ENCODE results near the gene CPTP.
"Not testable (repeated sequence)": the region's sequence is repeated elsewhere in the genome, so short reads cannot be mapped to it uniquely, and the experiment has no call there.

Gene CPTP

DNA sequence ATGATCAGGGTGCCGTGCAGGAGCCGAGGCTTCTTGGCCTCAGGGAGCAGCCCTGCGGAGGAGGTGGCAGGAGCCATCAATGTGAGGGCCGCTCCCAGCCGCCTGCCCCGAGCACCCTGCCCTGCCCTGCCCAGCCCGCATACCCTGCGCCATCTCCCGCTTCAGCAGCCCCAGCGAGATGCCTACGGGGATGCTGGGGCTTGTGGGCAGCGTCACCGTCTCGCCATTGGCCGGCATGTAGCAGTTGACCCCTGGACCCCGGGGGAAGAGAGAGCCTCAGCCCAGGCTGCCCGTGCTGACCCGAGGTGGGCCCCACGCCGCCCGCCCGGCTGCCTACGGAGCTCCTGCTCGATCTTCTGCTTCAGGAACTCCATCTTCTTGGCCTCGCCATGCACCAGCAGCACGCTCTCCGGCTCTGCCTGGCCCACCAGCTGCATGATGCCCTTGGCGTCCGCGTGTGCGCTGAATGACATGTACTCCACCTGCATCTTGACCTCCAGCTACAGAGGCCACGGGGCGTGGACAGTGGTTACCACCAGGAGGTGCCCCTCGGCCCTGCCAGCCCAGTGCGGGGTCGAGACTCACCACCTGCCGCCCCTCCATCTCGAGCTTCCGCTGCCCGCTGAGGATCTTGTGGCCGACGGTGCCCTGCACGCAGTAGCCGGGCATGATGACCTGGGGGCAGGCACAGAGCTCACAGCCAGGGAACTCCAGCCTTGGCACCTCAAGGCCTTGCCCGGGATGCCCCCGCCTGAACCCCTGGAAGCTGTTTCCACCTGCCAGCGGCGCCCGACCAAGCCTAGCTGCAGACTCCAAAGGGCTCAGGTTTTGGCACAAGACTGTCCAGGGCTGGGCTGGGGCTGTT is 11.9 kb upstream of the CPTP start:
- H3K36me3 ChIP-seq (ENCODE audit: insufficient read depth, low read length): peaks cover 61% of the 10 kb centered on the region
- H3K4me3 ChIP-seq (ENCODE audit: low read length): no peak overlapping the region
- H3K4me1 ChIP-seq (ENCODE audit: insufficient read depth, low read length): peaks cover 8% of the 10 kb centered on the region
- H3K27me3 ChIP-seq (ENCODE audit: insufficient read depth, low read length): no peaks in the 10 kb centered on the region
- H3K9me3 ChIP-seq (ENCODE audit: low read length): no peaks in the 10 kb centered on the region
- H2AFZ ChIP-seq (ENCODE audit: low read depth, low read length): no peak overlapping the region

DNA sequence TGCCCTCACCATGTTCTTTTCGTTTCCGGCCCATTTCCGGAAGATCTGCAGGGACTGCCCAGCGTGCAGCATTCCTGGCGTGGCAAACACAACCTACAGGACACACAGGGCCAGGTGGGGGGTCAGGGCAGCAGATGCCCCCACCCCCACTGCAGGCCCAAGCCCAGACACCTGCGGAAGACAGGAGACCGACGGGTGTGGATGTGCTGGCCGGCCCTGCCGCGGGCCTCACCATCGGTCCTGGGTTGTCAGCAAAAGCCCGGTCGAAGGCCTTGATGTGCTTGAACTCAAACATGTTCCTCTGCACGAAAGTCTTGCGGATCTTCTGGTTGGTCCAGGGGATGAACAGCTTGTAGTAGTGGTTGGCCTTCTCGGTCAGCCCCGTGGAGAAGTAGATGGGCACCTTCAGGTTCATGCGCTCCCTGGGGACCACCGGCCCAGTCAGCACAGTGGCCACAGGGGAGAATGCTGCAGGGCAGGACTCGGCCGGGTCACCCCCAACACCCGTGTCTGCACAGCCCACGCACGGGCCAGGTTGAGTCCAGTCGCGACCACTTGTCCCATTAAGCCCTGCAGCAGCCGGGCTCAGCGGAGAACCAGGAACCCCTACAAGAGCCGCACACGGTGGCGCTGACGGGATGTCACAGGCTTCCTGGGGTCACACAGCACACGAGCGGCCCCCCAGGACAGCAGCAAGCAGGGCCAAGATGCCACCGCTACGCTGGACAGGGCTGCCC is 10.9 kb upstream of the CPTP start:
- Histone ChIP-seq H3K4me1 (ENCODE audit: insufficient read depth, low read length) (peaks cover 8% of the 10 kb centered on the region), H3K36me3 (ENCODE audit: insufficient read depth, low read length) (peaks cover 61% of the 10 kb centered on the region), H3K9me3 (ENCODE audit: low read length) (no peaks in the 10 kb centered on the region)

DNA sequence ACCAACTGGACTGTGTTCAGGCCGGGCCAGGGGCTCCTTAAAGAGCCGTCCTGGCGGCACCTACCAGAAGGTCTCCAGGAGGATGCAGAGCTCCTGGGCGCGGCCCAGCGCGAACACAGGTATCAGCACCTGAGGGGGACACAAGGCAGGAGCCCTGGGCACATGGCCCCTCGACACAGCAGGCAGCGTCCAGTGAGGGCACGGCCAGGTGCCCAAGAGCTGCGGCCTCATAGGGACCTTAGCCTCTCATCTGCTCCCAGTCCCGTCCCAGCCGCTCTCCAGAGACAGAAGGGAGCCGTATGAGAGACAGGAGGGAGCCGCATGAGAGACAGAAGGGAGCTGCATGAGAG is 10.4 kb upstream of the CPTP start:
- H3K36me3 ChIP-seq (ENCODE audit: insufficient read depth, low read length): peaks cover 65% of the 10 kb centered on the region
- H3K4me3 ChIP-seq (ENCODE audit: low read length): no peak overlapping the region

More for the DNA sequence above, 10.9 kb upstream of the CPTP start:
- H3K4me3 ChIP-seq (ENCODE audit: low read length): no peak overlapping the region
- no peak overlapping the region for H2AFZ ChIP-seq (ENCODE audit: low read depth, low read length)
- no peaks in the 10 kb centered on the region for H3K27me3 ChIP-seq (ENCODE audit: insufficient read depth, low read length)

DNA sequence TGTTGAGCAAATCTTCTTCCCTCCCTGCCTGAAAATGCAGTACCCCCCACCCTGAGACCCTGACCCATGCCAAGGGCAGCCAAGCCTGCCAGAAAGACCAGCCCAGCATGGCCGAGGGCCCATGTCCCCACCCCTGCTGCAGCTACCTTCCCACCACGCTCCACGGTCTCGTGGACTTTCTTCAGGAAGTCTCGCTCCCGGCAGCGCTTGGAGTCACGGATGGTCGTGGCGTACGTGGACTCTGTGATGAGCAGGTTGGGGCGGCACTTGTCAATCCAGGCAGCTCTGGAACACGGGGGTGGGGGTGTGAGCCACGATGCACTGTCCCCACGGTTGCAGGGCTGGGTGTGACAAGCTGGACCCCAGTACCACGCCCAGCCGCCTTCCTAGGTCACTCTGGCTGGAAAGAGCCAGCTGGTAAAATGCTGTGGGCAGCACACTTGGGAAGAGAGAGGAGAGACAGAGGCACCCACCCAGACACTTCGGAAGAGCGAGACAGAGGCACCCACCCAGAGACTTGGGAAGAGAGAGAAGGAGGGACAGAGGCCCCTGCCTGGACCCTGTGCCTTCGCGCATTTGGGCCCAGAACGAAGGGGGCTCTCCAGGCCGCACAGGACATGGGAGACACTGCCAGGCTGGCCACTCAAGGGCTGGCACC is 9.8 kb upstream of the CPTP start:
- Histone ChIP-seq H3K4me3 (ENCODE audit: low read length) (no peak overlapping the region), H2AFZ (ENCODE audit: low read depth, low read length) (no peak overlapping the region), H3K36me3 (ENCODE audit: insufficient read depth, low read length) (peaks cover 68% of the 10 kb centered on the region), H3K4me1 (ENCODE audit: insufficient read depth, low read length) (no peaks in the 10 kb centered on the region), H3K9me3 (ENCODE audit: low read length) (no peaks in the 10 kb centered on the region), H3K27me3 (ENCODE audit: insufficient read depth, low read length) (no peaks in the 10 kb centered on the region)

More for the DNA sequence above, 10.4 kb upstream of the CPTP start:
- H3K4me1 ChIP-seq (ENCODE audit: insufficient read depth, low read length): peaks cover 5% of the 10 kb centered on the region
- no peaks in the 10 kb centered on the region for H3K9me3 ChIP-seq (ENCODE audit: low read length)
- H2AFZ ChIP-seq (ENCODE audit: low read depth, low read length): no peak overlapping the region
- no peaks in the 10 kb centered on the region for H3K27me3 ChIP-seq (ENCODE audit: insufficient read depth, low read length)

DNA sequence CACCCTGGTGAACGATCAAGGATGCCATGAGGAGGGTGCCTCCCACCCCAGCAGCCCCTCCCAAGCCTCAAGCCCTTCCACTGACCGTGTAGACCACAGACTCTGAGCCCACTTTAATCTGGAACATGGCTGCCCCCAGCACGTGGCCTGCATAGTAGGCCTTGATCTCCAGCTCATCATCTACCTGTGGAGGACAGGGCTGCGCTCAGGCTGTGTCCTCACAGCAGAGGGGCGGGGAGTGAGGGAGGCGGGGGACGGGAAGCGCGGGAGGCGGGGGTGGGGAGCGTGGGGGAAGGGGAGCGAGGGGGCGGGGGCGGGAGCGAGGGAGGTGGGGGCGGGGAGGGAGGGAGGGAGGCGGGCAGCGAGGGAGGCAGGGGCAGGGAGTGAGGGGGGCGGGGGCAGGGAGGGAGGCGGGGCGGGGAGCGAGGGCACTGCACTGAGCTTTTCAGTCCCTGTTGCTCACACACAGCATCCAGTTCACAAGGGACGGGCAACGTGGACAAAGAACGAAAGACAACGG is 9.1 kb upstream of the CPTP start:
- Histone ChIP-seq H3K4me3 (ENCODE audit: low read length) (no peak overlapping the region), H3K4me1 (ENCODE audit: insufficient read depth, low read length) (no peaks in the 10 kb centered on the region), H2AFZ (ENCODE audit: low read depth, low read length) (no peak overlapping the region), H3K9me3 (ENCODE audit: low read length) (no peaks in the 10 kb centered on the region), H3K36me3 (ENCODE audit: insufficient read depth, low read length) (peaks cover 70% of the 10 kb centered on the region), H3K27me3 (ENCODE audit: insufficient read depth, low read length) (no peaks in the 10 kb centered on the region)

DNA sequence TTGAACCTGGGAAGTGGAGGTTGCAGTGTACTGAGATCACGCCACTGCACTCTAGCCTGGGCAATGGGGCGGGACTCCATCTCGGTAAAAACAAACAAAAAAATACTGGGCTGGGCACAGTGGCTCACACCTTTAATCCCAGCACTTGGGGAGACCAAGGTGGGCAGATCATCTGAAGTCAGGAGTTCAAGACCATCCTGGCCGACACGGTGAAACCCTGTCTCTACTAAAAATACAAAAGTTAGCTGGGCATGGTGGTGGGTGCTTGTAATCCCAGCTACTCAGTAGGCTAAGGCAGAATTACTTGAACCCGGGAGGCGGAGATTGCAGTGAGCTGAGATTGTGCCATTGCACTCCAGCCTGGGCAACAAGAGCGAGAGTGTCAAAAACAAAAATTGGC is 8.4 kb upstream of the CPTP start:
- H3K27me3 ChIP-seq (ENCODE audit: insufficient read depth, low read length); H2AFZ ChIP-seq (ENCODE audit: low read depth, low read length); H3K4me1 ChIP-seq (ENCODE audit: insufficient read depth, low read length); H3K9me3 ChIP-seq (ENCODE audit: low read length); H3K4me3 ChIP-seq (ENCODE audit: low read length): not testable (repeated sequence)
- H3K36me3 ChIP-seq (ENCODE audit: insufficient read depth, low read length): peaks cover 68% of the 10 kb centered on the region

DNA sequence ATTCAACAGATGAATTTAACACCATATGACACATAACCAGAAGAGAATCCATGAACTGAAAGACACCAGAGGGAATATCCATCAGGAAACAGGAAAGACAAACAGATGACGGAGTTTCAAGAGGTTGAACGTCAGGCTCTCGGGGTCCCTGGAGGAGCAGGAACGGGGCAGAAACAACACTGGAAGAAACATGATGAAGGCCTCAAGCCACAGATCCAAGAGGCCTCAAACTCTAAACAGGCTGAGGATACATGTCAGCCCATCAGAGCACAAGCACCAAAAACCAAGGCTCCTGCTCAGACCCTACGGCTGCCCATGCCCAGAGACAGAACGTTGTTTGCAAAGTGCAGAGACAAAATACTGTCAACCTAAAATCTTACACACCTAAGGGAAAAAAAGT is 7.2 kb upstream of the CPTP start:
- no peaks in the 10 kb centered on the region for H3K4me1 ChIP-seq (ENCODE audit: insufficient read depth, low read length)
- peaks cover 57% of the 10 kb centered on the region for H3K36me3 ChIP-seq (ENCODE audit: insufficient read depth, low read length)
- no peaks in the 10 kb centered on the region for H3K9me3 ChIP-seq (ENCODE audit: low read length)
- H3K4me3 ChIP-seq (ENCODE audit: low read length): no peak overlapping the region
- no peak overlapping the region for H2AFZ ChIP-seq (ENCODE audit: low read depth, low read length)
- H3K27me3 ChIP-seq (ENCODE audit: insufficient read depth, low read length): no peaks in the 10 kb centered on the region

DNA sequence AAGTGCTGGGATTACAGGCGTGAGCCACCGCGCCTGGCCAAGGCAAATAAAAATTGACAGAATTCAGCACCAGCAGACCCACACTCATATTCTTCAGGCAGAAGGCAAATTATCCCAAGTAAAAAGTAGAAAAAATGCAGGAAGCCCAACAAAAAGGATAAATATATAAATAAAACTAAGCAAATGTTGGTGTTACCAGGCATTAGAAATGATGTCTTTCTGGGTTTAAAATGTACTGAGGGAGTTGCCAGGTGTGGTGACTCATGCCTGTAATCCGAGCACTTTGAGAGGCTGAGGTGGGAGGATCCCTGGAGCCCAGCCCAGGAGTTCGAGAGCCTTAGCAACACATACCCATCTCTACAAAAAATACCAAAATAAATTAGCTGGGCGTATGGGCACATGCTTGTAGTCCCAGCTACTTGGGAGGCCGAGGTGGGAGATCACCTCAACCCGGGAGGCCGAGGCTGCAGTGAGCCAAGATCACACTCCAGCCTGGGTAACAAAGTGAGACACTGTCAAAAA is 6.4 kb upstream of the CPTP start:
- H3K4me1 ChIP-seq (ENCODE audit: insufficient read depth, low read length): peaks cover 5% of the 10 kb centered on the region
- H3K27me3 ChIP-seq (ENCODE audit: insufficient read depth, low read length): no peaks in the 10 kb centered on the region
- H3K9me3 ChIP-seq (ENCODE audit: low read length): no peaks in the 10 kb centered on the region
- H3K36me3 ChIP-seq (ENCODE audit: insufficient read depth, low read length): peaks cover 49% of the 10 kb centered on the region
- H2AFZ ChIP-seq (ENCODE audit: low read depth, low read length): no peak overlapping the region
- H3K4me3 ChIP-seq (ENCODE audit: low read length): no peak overlapping the region

DNA sequence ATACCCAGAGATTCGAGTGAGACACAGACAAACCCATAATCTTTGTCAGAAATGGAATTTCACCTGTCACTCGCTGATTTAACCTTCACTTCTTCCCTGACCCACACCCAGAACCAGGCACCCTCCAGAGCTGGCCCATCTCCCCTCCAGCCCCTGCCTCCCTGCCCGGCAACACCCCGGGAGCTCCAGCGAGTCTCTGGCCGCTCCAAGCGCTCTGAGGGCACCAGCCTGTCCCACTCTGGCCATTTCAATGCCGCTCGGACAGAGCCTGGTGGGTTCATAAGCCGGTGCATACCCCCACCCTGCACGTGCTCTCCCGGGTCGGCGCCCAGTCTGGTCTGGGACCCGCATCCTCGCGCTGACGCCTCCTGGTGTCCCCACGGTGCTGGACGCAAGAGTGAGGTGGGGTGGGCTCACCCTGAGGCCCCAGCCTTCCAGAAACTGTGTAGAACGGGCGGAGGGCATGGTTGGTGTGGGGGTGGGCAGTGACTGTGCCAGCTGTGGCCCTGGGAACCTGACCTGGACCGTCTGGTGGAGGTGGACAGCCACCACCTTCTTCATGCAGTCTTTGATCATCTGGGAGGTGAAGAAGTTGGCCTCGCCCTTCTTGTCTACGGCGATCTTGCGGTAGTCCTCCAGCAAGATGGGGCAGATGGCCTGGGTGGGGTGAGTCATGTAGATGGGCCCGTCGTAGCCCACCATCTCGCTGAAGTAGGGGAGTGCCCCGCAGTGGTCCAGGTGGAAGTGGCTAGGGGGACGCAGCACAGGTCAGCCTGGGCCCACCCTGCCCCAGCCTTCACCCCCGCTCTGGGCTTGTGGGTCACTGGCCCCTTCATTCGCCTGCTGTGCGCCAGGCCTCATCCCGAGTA is 5.6 kb upstream of the CPTP start:
- Histone ChIP-seq H3K4me3 (ENCODE audit: low read length) (no peak overlapping the region), H2AFZ (ENCODE audit: low read depth, low read length) (no peak overlapping the region), H3K27me3 (ENCODE audit: insufficient read depth, low read length) (no peaks in the 10 kb centered on the region), H3K9me3 (ENCODE audit: low read length) (no peaks in the 10 kb centered on the region), H3K4me1 (ENCODE audit: insufficient read depth, low read length) (peaks cover 11% of the 10 kb centered on the region), H3K36me3 (ENCODE audit: insufficient read depth, low read length) (peaks cover 41% of the 10 kb centered on the region)

DNA sequence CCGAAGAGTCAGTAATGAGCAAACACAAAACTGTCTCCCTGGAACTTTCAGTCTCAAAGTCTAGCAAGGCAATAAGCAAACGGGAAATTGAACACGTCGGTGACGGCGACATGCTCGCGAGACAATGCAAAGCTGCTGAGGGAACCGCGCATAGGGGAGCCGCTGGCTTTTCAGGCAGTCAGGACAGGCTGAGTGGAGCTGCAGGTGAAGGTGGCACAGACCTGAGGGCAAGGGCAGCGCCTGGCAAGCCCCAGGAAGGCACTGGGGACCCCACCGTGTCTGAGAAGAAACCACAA is 5.0 kb upstream of the CPTP start:
- Histone ChIP-seq H3K9me3 (ENCODE audit: low read length) (no peaks in the 10 kb centered on the region), H3K4me1 (ENCODE audit: insufficient read depth, low read length) (peaks cover 11% of the 10 kb centered on the region), H3K4me3 (ENCODE audit: low read length) (no peak overlapping the region), H3K27me3 (ENCODE audit: insufficient read depth, low read length) (no peaks in the 10 kb centered on the region), H2AFZ (ENCODE audit: low read depth, low read length) (no peak overlapping the region), H3K36me3 (ENCODE audit: insufficient read depth, low read length) (peaks cover 35% of the 10 kb centered on the region)

DNA sequence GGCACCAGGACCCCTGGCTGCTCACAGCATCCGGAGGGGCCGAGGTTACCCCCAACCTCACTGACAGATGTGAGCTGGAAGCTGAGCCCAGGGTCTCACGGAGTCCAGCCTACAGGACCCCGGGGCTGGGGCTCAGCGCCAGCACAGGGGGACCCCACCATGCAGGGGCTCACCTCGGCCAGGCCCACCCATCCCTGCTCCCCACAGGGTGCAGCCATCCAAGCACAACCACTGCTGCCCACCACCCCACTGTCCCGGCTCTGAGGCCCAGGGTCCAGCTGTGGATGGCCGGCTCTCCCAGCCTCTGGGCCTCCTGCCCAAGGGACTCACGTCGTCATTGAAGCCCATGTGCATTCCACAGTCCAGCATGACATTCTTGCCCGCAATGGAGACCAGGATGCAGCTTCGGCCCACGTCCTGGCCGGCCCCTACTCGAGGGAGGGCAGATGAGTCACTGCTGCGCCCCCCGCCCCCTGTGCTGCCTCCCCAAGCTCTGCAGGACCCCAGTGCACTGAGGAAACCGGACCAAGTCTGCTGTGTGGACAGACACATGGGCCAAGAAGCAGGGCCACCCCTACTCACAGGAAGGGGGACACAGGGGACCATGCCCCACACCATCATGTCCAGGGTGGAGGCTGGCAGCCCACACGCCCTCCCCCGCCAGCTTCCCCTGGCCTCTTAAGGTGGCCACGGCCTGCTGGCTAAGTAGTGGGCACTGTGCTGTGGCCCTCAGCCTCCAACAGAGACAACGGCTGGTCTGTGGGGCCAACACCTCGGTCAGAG is 3.7 kb upstream of the CPTP start:
- no peak overlapping the region for H3K4me3 ChIP-seq (ENCODE audit: low read length)
- no peaks in the 10 kb centered on the region for H3K9me3 ChIP-seq (ENCODE audit: low read length)

DNA sequence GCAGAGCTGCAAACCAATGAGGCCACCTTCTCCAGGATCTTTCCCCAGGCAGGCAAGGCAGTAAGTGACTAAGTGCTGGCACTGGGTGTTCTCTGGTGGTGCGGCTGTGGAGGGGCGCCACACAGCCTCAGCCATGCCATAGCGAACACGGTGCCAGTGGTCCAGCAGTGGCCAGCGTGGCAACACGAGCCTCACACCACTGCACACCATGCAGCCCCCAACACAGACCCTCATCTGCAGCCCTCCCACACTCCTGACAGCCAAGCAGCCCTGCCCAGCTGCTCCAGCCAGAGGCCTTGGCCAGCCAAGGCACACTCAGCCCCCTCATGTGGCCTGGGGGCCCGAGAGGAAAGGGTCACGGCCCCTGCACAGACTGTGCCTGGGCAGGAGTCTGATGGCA is 3.1 kb upstream of the CPTP start:
- Histone ChIP-seq H3K9me3 (ENCODE audit: low read length) (no peaks in the 10 kb centered on the region), H3K27me3 (ENCODE audit: insufficient read depth, low read length) (no peaks in the 10 kb centered on the region), H3K4me3 (ENCODE audit: low read length) (no peak overlapping the region), H3K36me3 (ENCODE audit: insufficient read depth, low read length) (peaks cover 28% of the 10 kb centered on the region), H3K4me1 (ENCODE audit: insufficient read depth, low read length) (peaks cover 22% of the 10 kb centered on the region), H2AFZ (ENCODE audit: low read depth, low read length) (no peak overlapping the region)

More for the DNA sequence above, 3.7 kb upstream of the CPTP start:
- H3K27me3 ChIP-seq (ENCODE audit: insufficient read depth, low read length): no peaks in the 10 kb centered on the region
- peaks cover 28% of the 10 kb centered on the region for H3K36me3 ChIP-seq (ENCODE audit: insufficient read depth, low read length)
- peaks cover 20% of the 10 kb centered on the region for H3K4me1 ChIP-seq (ENCODE audit: insufficient read depth, low read length)
- no peak overlapping the region for H2AFZ ChIP-seq (ENCODE audit: low read depth, low read length)
